Pulmonary artery endothelial cell (primary cell): ENCODE results near the gene TBC1D8. TPM values are rescaled to one million over a fixed set of nuclear protein-coding genes. Genes with fewer than 3 reads are reported as not detected.
"Not testable (repeated sequence)": the region's sequence is repeated elsewhere in the genome, so short reads cannot be mapped to it uniquely, and the experiment has no call there.

Experiments
- DNase-seq: peaks from one replicate; pipeline ENCODE4 v3.0.0-alpha.2; 2011; ENCODE audit warnings: low read depth, low spot score
- total RNA-seq: library from RNA; depleted of rRNA; stranded (reverse); fragments of >200 nt; gene quantifications from 2 replicates; pipeline ENCODE4 v1.2.3, GENCODE V29; 2014

Gene TBC1D8
- 43.1 and 52.5 TPM in 2 replicates for total RNA-seq

- DNase-seq = peak; percentile 43
These were observed at the start of gene TBC1D8 for GRCh38 chr2:101151146-101151858. TBC1D8 (minus strand) TSS chr2:101151382; CDS start chr2:101151253, 129 bp downstream.

- peak; percentile 30 for DNase-seq
These were observed 49.5 kb upstream of the TBC1D8 start for GRCh38 chr2:101200676-101201075.

GRCh38 chr2:101199251-101199791, 48.1 kb upstream of the TBC1D8 start:
- no peak for DNase-seq

GRCh38 chr2:101197814-101198213, 46.6 kb upstream of the TBC1D8 start:
- no peak for DNase-seq

GRCh38 chr2:101197215-101197745, 46.1 kb upstream of the TBC1D8 start:
- DNase-seq = no peak

- DNase-seq = no peak
These were observed 44.9 kb upstream of the TBC1D8 start for GRCh38 chr2:101195871-101196661.

GRCh38 chr2:101193033-101193626, 41.9 kb upstream of the TBC1D8 start:
- no peak for DNase-seq

GRCh38 chr2:101190747-101191516, 39.8 kb upstream of the TBC1D8 start:
- no peak for DNase-seq

- DNase-seq = no peak
These were observed 37.7 kb upstream of the TBC1D8 start for GRCh38 chr2:101188683-101189405.

- no peak for DNase-seq
These were observed 35.9 kb upstream of the TBC1D8 start for GRCh38 chr2:101187131-101187530.

GRCh38 chr2:101185656-101186055, 34.5 kb upstream of the TBC1D8 start:
- DNase-seq = no peak

- no peak for DNase-seq
These were observed 33.9 kb upstream of the TBC1D8 start for GRCh38 chr2:101185085-101185484.

GRCh38 chr2:101179982-101180381, 28.8 kb upstream of the TBC1D8 start:
- DNase-seq = no peak

GRCh38 chr2:101176803-101177202, 25.6 kb upstream of the TBC1D8 start:
- DNase-seq = no peak

- no peak for DNase-seq
These were observed 24.8 kb upstream of the TBC1D8 start for GRCh38 chr2:101175991-101176390.

- no peak for DNase-seq
These were observed 22.6 kb upstream of the TBC1D8 start for GRCh38 chr2:101173707-101174295.

GRCh38 chr2:101169822-101170221, 18.6 kb upstream of the TBC1D8 start:
- DNase-seq = not testable (repeated sequence)

GRCh38 chr2:101168706-101169105, 17.5 kb upstream of the TBC1D8 start:
- no peak for DNase-seq

- not testable (repeated sequence) for DNase-seq
These were observed 16.4 kb upstream of the TBC1D8 start for GRCh38 chr2:101167532-101167931.

- DNase-seq = no peak
These were observed 12.8 kb upstream of the TBC1D8 start for GRCh38 chr2:101164021-101164420.
